PFSK-1 (cell line): ENCODE measurements around the gene TAOK2.

ENCODE experiments used
- FOXP2 ChIP-seq: optimal IDR thresholded peaks from 2 replicates; pipeline ENCODE3; 2011; ENCODE audit warnings: borderline replicate concordance, control low read depth, inconsistent platforms; ENCODE audit not compliant: insufficient read depth; ENCODE audit errors: extremely low read length, extremely low read depth
- POLR2AphosphoS5 ChIP-seq: IDR thresholded peaks from 2 replicates; pipeline ENCODE4 v1.6.1; 2012; ENCODE audit warnings: low read depth, mild to moderate bottlenecking, control low read depth, low read length, moderate library complexity
- SIN3A ChIP-seq: IDR thresholded peaks from 2 replicates; pipeline ENCODE4 v1.6.1; 2012; ENCODE audit warnings: mild to moderate bottlenecking, low read length, moderate library complexity, borderline replicate concordance; ENCODE audit not compliant: insufficient read depth
- TAF1 ChIP-seq: IDR thresholded peaks from 2 replicates; pipeline ENCODE4 v1.6.1; 2012; ENCODE audit warnings: low read length, control low read depth, borderline replicate concordance; ENCODE audit not compliant: insufficient read depth
- TF ChIP-seq, protein P1 (sequence below), 2 experiments: IDR thresholded peaks; 2 replicates each; pipeline versions ENCODE4 v1.6.1 to v1.8.0; 2011 to 2012; ENCODE audit warnings: low read depth in 2 of 2, low read length in 2 of 2, control low read depth in 1 of 2, inconsistent platforms in 1 of 2, mild to moderate bottlenecking in 1 of 2, moderate library complexity in 1 of 2; ENCODE audit not compliant: insufficient read depth in 1 of 2

The TAOK2 gene

DNA sequence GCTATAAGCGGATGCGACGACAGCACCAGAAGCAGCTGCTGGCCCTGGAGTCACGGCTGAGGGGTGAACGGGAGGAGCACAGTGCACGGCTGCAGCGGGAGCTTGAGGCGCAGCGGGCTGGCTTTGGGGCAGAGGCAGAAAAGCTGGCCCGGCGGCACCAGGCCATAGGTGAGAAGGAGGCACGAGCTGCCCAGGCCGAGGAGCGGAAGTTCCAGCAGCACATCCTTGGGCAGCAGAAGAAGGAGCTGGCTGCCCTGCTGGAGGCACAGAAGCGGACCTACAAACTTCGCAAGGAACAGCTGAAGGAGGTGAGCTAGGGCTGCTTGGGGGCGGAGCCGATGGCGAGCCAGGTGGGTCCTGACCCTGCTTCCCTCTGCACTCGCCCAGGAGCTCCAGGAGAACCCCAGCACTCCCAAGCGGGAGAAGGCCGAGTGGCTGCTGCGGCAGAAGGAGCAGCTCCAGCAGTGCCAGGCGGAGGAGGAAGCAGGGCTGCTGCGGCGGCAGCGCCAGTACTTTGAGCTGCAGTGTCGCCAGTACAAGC lies 11.7 kb downstream of the TAOK2 start:
- no peak for TF ChIP-seq POLR2AphosphoS5

DNA sequence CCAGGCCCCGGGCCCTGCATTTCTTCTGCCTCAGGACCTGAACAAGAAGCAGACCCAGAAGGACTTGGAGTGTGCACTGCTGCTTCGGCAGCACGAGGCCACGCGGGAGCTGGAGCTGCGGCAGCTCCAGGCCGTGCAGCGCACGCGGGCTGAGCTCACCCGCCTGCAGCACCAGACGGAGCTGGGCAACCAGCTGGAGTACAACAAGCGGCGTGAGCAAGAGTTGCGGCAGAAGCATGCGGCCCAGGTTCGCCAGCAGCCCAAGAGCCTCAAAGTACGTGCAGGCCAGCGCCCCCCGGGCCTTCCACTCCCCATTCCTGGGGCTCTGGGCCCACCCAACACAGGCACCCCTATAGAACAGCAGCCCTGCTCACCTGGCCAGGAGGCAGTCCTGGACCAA lies 12.6 kb downstream of the TAOK2 start:
- TF ChIP-seq FOXP2 (no peak), TAF1 (no peak), SIN3A (no peak), POLR2AphosphoS5 (no peak)
- TF ChIP-seq, protein P1, sequence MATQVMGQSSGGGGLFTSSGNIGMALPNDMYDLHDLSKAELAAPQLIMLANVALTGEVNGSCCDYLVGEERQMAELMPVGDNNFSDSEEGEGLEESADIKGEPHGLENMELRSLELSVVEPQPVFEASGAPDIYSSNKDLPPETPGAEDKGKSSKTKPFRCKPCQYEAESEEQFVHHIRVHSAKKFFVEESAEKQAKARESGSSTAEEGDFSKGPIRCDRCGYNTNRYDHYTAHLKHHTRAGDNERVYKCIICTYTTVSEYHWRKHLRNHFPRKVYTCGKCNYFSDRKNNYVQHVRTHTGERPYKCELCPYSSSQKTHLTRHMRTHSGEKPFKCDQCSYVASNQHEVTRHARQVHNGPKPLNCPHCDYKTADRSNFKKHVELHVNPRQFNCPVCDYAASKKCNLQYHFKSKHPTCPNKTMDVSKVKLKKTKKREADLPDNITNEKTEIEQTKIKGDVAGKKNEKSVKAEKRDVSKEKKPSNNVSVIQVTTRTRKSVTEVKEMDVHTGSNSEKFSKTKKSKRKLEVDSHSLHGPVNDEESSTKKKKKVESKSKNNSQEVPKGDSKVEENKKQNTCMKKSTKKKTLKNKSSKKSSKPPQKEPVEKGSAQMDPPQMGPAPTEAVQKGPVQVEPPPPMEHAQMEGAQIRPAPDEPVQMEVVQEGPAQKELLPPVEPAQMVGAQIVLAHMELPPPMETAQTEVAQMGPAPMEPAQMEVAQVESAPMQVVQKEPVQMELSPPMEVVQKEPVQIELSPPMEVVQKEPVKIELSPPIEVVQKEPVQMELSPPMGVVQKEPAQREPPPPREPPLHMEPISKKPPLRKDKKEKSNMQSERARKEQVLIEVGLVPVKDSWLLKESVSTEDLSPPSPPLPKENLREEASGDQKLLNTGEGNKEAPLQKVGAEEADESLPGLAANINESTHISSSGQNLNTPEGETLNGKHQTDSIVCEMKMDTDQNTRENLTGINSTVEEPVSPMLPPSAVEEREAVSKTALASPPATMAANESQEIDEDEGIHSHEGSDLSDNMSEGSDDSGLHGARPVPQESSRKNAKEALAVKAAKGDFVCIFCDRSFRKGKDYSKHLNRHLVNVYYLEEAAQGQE (IDR thresholded peaks at IDR 0.05; ENCODE audit: insufficient read depth in 1 of 2, low read depth in 2 of 2, low read length in 2 of 2), result no peak

DNA sequence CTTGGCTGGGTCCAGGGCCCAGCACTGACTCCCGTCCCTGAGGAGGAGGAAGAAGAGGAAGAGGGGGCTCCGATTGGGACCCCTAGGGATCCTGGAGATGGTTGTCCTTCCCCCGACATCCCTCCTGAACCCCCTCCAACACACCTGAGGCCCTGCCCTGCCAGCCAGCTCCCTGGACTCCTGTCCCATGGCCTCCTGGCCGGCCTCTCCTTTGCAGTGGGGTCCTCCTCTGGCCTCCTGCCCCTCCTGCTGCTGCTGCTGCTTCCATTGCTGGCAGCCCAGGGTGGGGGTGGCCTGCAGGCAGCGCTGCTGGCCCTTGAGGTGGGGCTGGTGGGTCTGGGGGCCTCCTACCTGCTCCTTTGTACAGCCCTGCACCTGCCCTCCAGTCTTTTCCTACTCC lies 13.3 kb downstream of the TAOK2 start:
- TF ChIP-seq, protein P1 (IDR thresholded peaks at IDR 0.05; ENCODE audit: insufficient read depth in 1 of 2, low read depth in 2 of 2, low read length in 2 of 2), result no peak

- TF ChIP-seq POLR2AphosphoS5, result no peak
- TF ChIP-seq TAF1, result no peak
- no peak for TF ChIP-seq SIN3A
- TF ChIP-seq, protein P1 (IDR thresholded peaks at IDR 0.05; ENCODE audit: insufficient read depth in 1 of 2, low read depth in 2 of 2, low read length in 2 of 2), result no peak
- TF ChIP-seq FOXP2, result no peak
Measured at GRCh38 chr16:29987371-29988085, 13.9 kb downstream of the TAOK2 start.

DNA sequence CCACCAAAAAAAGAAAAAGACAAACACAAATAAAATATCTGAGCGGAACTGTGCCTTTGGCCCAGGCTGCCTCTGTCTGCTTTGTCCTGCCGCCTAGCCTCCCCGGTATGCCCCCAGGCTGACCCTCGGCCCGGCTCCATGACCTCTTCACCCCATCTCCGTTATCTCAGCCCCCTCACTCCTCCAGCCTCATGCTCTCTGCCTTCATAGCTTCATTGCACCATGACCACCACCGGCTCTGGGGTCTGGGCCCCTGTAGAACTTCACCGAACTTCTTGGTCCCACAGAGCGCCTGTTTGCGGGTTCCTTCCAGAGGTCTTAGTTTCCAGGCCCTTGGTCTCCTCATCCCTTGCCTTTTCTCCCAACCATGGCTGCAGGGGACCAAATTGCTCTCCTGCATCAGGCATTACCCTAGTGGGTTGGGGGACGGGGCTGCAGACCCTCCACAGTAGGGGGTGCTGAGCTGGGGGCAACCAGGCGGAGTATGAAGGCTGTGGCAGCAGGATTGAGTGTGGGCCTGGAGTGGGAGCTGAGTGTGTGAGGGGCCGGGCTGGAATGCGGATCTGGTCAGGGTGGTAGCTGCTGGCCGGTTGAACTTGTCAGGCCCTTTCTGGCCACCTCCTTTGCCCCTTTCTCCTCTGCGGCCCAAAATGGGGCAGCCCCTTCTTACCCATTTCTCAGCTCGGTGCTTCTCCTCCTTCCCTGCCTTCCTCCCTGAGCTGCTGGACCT lies 14.8 kb downstream of the TAOK2 start:
- TF ChIP-seq POLR2AphosphoS5 (no peak), SIN3A (no peak), FOXP2 (no peak)
- TF ChIP-seq, protein P1 (IDR thresholded peaks at IDR 0.05; ENCODE audit: insufficient read depth in 1 of 2, low read depth in 2 of 2, low read length in 2 of 2), result no peak
